SK-N-MC (cell line): ENCODE results near the gene DDX43.

Experiments
- DNase-seq: peaks from one replicate; pipeline ENCODE4 v3.0.0-alpha.2; 2011; ENCODE audit warnings: low read depth, low spot score
- H3K27ac ChIP-seq: fragments of 200-600 bp; sonication (generic); 2 replicates; pipeline ENCODE4 v1.5.1; 2016; ENCODE audit warnings: mixed run types
- H3K36me3 ChIP-seq: fragments of 200-600 bp; sonication (generic); 2 replicates; pipeline ENCODE4 v1.6.1; 2017; ENCODE audit warnings: antibody characterized with exemption, low read length, mixed read lengths; ENCODE audit not compliant: insufficient read depth
- H3K4me3 ChIP-seq: fragments of 200-600 bp; sonication (generic); 2 replicates; pipeline ENCODE4 v1.5.1; 2016
- H3K9ac ChIP-seq: fragments of 200-600 bp; sonication (generic); 2 replicates; pipeline ENCODE4 v1.8.0; 2017; ENCODE audit warnings: mixed run types, mixed read lengths; ENCODE audit not compliant: insufficient read length
- H3K9me3 ChIP-seq: fragments of 200-600 bp; sonication (generic); 2 replicates; pipeline ENCODE4 v1.6.1; 2017; ENCODE audit warnings: low read depth, mild to moderate bottlenecking, antibody characterized with exemption, low read length, moderate library complexity, mixed read lengths
- EZH2 ChIP-seq: fragments of 200-600 bp; sonication (generic); IDR thresholded peaks from one replicate; pipeline ENCODE4 v1.6.1; 2017; ENCODE audit warnings: antibody characterized with exemption
- FOXP2 ChIP-seq: optimal IDR thresholded peaks from 2 replicates; pipeline ENCODE3; 2011; ENCODE audit warnings: mild to moderate bottlenecking, moderate library complexity; ENCODE audit not compliant: insufficient read depth; ENCODE audit errors: extremely low read length, control extremely low read depth
- POLR2AphosphoS5 ChIP-seq: IDR thresholded peaks from 2 replicates; pipeline ENCODE4 v1.6.1; 2012; ENCODE audit warnings: mild to moderate bottlenecking, low read depth, low read length, borderline replicate concordance

The DDX43 gene

GRCh38 chr6:73364121-73364520 is 30.5 kb upstream of the DDX43 start:
- H3K36me3 ChIP-seq, result no peaks in the 10 kb centered on the region
- no peak overlapping the region for H3K27ac ChIP-seq
- TF ChIP-seq EZH2 (no peak), FOXP2 (no peak), POLR2AphosphoS5 (no peak)
- H3K9ac ChIP-seq, result no peak overlapping the region
- no peak for DNase-seq
- no peak overlapping the region for H3K4me3 ChIP-seq
- no peaks in the 10 kb centered on the region for H3K9me3 ChIP-seq

GRCh38 chr6:73364549-73364948 is 30.1 kb upstream of the DDX43 start:
- no peaks in the 10 kb centered on the region for H3K36me3 ChIP-seq
- H3K9ac ChIP-seq, result no peak overlapping the region
- no peak overlapping the region for H3K27ac ChIP-seq
- H3K9me3 ChIP-seq, result no peaks in the 10 kb centered on the region
- H3K4me3 ChIP-seq, result no peak overlapping the region
- no peak for DNase-seq
- TF ChIP-seq POLR2AphosphoS5 (no peak), EZH2 (no peak), FOXP2 (no peak)

GRCh38 chr6:73367761-73368355 is 26.8 kb upstream of the DDX43 start:
- no peak overlapping the region for H3K4me3 ChIP-seq
- DNase-seq, result no peak
- H3K9ac ChIP-seq, result no peak overlapping the region
- H3K27ac ChIP-seq, result no peak overlapping the region
- no peak for TF ChIP-seq POLR2AphosphoS5
- no peak for TF ChIP-seq EZH2
- no peak for TF ChIP-seq FOXP2
- H3K9me3 ChIP-seq, result no peaks in the 10 kb centered on the region
- no peaks in the 10 kb centered on the region for H3K36me3 ChIP-seq

GRCh38 chr6:73368675-73369074 is 26.0 kb upstream of the DDX43 start:
- Histone ChIP-seq H3K4me3 (no peak overlapping the region), H3K9me3 (no peaks in the 10 kb centered on the region), H3K36me3 (no peaks in the 10 kb centered on the region), H3K9ac (no peak overlapping the region), H3K27ac (no peak overlapping the region)
- no peak for DNase-seq
- no peak for TF ChIP-seq EZH2
- no peak for TF ChIP-seq POLR2AphosphoS5
- no peak for TF ChIP-seq FOXP2

- DNase-seq, result no peak
- Histone ChIP-seq H3K36me3 (no peaks in the 10 kb centered on the region), H3K27ac (no peak overlapping the region), H3K4me3 (no peak overlapping the region), H3K9ac (no peak overlapping the region), H3K9me3 (no peaks in the 10 kb centered on the region)
- TF ChIP-seq POLR2AphosphoS5 (no peak), EZH2 (no peak), FOXP2 (no peak)
These were observed 25.5 kb upstream of the DDX43 start for GRCh38 chr6:73369157-73369556.

GRCh38 chr6:73369563-73369962 is 25.1 kb upstream of the DDX43 start, which contains the start of gene OOEP:
OOEP (minus strand) TSS chr6:73369897; CDS start chr6:73369792, 105 bp downstream.
- no peak within 1 kb of the TSS for H3K9ac ChIP-seq
- no peak within 1 kb of the TSS for H3K27ac ChIP-seq
- no peaks in the 10 kb centered on the region for H3K36me3 ChIP-seq
- no peak for DNase-seq
- no peak for TF ChIP-seq EZH2
- no peak for TF ChIP-seq FOXP2
- TF ChIP-seq POLR2AphosphoS5, result no peak
- H3K9me3 ChIP-seq, result no peaks in the 10 kb centered on the region
- H3K4me3 ChIP-seq, result no peak within 1 kb of the TSS

GRCh38 chr6:73371984-73372383 is 22.6 kb upstream of the DDX43 start:
- Histone ChIP-seq H3K9ac (no peak overlapping the region), H3K36me3 (no peaks in the 10 kb centered on the region), H3K9me3 (no peaks in the 10 kb centered on the region), H3K4me3 (no peak overlapping the region), H3K27ac (no peak overlapping the region)
- no peak for TF ChIP-seq FOXP2
- DNase-seq, result no peak

GRCh38 chr6:73372516-73372915 is 22.1 kb upstream of the DDX43 start:
- Histone ChIP-seq H3K9me3 (no peaks in the 10 kb centered on the region), H3K36me3 (no peaks in the 10 kb centered on the region), H3K4me3 (no peak overlapping the region), H3K9ac (no peak overlapping the region), H3K27ac (no peak overlapping the region)
- no peak for DNase-seq
- TF ChIP-seq POLR2AphosphoS5, result no peak
- no peak for TF ChIP-seq FOXP2
- no peak for TF ChIP-seq EZH2

- no peak overlapping the region for H3K27ac ChIP-seq
- H3K36me3 ChIP-seq, result no peaks in the 10 kb centered on the region
- no peak overlapping the region for H3K4me3 ChIP-seq
- H3K9me3 ChIP-seq, result no peaks in the 10 kb centered on the region
- no peak for TF ChIP-seq FOXP2
- TF ChIP-seq EZH2, result no peak
- no peak for TF ChIP-seq POLR2AphosphoS5
- no peak for DNase-seq
- no peak overlapping the region for H3K9ac ChIP-seq
These were observed 19.4 kb upstream of the DDX43 start for GRCh38 chr6:73375216-73375615.
